Measurements from ENCODE around the gene PCMTD2. TPM values are rescaled to one million over a fixed set of nuclear protein-coding genes. Genes with fewer than 3 reads are reported as not detected.

PCMTD2 gene
- total RNA-seq, 2 experiments from 2014 or later, result 68.5 to 76.5 TPM

GRCh38 chr20:64219202-64219601 lies 36.3 kb upstream of the PCMTD2 start:
- no peaks in the 10 kb centered on the region for H3K9me3 Mint-ChIP-seq
- H3K27ac ChIP-seq (ENCODE audit: low read depth in 1 of 2, low read length in 2 of 2), result no peak overlapping the region
- H3K9me3 ChIP-seq (ENCODE audit: control insufficient read depth in 1 of 2, insufficient read depth in 1 of 2, low read length in 2 of 2), result no peaks in the 10 kb centered on the region
- POLR2A ChIA-PET, result no interaction called here
- H3K27me3 ChIP-seq (ENCODE audit: control insufficient read depth in 1 of 2, insufficient read depth in 2 of 2, low read length in 2 of 2), result no peaks in the 10 kb centered on the region
- H3K27me3 Mint-ChIP-seq, result peaks cover 2% of the 10 kb centered on the region
- no peak overlapping the region for H3K27ac Mint-ChIP-seq
- intact Hi-C loops (cut with DNase I, micrococcal nuclease), result no loop called here
- no peaks in the 10 kb centered on the region for H3K36me3 ChIP-seq (ENCODE audit: insufficient read depth, low read length)
- no peaks in the 10 kb centered on the region for H3K36me3 Mint-ChIP-seq (ENCODE audit: low read depth)
- H3K4me1 Mint-ChIP-seq (ENCODE audit: low read depth), result peaks cover 16% of the 10 kb centered on the region
- ATAC-seq (ENCODE audit: poor library complexity) (peak; percentile 34), DNase-seq (peak in 2 of 14 experiments; percentile 30 to 38)
- CTCF ChIA-PET, result no interaction called here
- H3K4me1 ChIP-seq (ENCODE audit: insufficient read depth, low read length), result peaks cover 27% of the 10 kb centered on the region
- no peak overlapping the region for H3K4me3 ChIP-seq (ENCODE audit: low read length)
- no peak overlapping the region for H3K4me3 Mint-ChIP-seq
- no peak for TF ChIP-seq CTCF (IDR thresholded peaks at IDR 0.05)

- ATAC-seq (ENCODE audit: poor library complexity) (no peak), DNase-seq (no peak)
- H3K36me3 ChIP-seq (ENCODE audit: insufficient read depth, low read length), result no peaks in the 10 kb centered on the region
- no peak for TF ChIP-seq CTCF (IDR thresholded peaks at IDR 0.05)
- ChIA-PET CTCF (no interaction called here), POLR2A (no interaction called here)
- H3K27me3 ChIP-seq (ENCODE audit: control insufficient read depth in 1 of 2, insufficient read depth in 2 of 2, low read length in 2 of 2), result no peaks in the 10 kb centered on the region
- peaks cover 27% of the 10 kb centered on the region for H3K4me1 ChIP-seq (ENCODE audit: insufficient read depth, low read length)
- Mint-ChIP-seq H3K27ac (no peak overlapping the region), H3K4me1 (ENCODE audit: low read depth) (peaks cover 11% of the 10 kb centered on the region), H3K36me3 (ENCODE audit: low read depth) (no peaks in the 10 kb centered on the region), H3K27me3 (peaks cover 4% of the 10 kb centered on the region), H3K9me3 (no peaks in the 10 kb centered on the region), H3K4me3 (no peak overlapping the region)
- no peaks in the 10 kb centered on the region for H3K9me3 ChIP-seq (ENCODE audit: control insufficient read depth in 1 of 2, insufficient read depth in 1 of 2, low read length in 2 of 2)
- H3K27ac ChIP-seq (ENCODE audit: low read depth in 1 of 2, low read length in 2 of 2), result no peak overlapping the region
- no peak overlapping the region for H3K4me3 ChIP-seq (ENCODE audit: low read length)
- intact Hi-C loops (cut with DNase I, micrococcal nuclease), result no loop called here
Measured at GRCh38 chr20:64219730-64220129, 35.8 kb upstream of the PCMTD2 start.

GRCh38 chr20:64220420-64220819 lies 35.1 kb upstream of the PCMTD2 start:
- Mint-ChIP-seq H3K4me1 (ENCODE audit: low read depth) (peaks cover 6% of the 10 kb centered on the region), H3K27me3 (peaks cover 4% of the 10 kb centered on the region), H3K36me3 (ENCODE audit: low read depth) (no peaks in the 10 kb centered on the region), H3K9me3 (no peaks in the 10 kb centered on the region), H3K27ac (no peak overlapping the region), H3K4me3 (no peak overlapping the region)
- H3K27me3 ChIP-seq (ENCODE audit: control insufficient read depth in 1 of 2, insufficient read depth in 2 of 2, low read length in 2 of 2), result no peaks in the 10 kb centered on the region
- intact Hi-C loops (cut with DNase I, micrococcal nuclease), result no loop called here
- H3K4me3 ChIP-seq (ENCODE audit: low read length), result no peak overlapping the region
- ChIA-PET POLR2A (no interaction called here), CTCF (no interaction called here)
- H3K9me3 ChIP-seq (ENCODE audit: control insufficient read depth in 1 of 2, insufficient read depth in 1 of 2, low read length in 2 of 2), result no peaks in the 10 kb centered on the region
- no peaks in the 10 kb centered on the region for H3K36me3 ChIP-seq (ENCODE audit: insufficient read depth, low read length)
- H3K4me1 ChIP-seq (ENCODE audit: insufficient read depth, low read length), result peaks cover 26% of the 10 kb centered on the region
- ATAC-seq (ENCODE audit: poor library complexity) (no peak), DNase-seq (no peak)
- no peak overlapping the region for H3K27ac ChIP-seq (ENCODE audit: low read depth in 1 of 2, low read length in 2 of 2)
- TF ChIP-seq CTCF (IDR thresholded peaks at IDR 0.05), result no peak
